HG02678 (cell line): ENCODE measurements around the gene UBASH3A.
A peak's percentile ranks its signal among the peaks of the same experiment; 100 is the strongest.

ENCODE experiments used
- ATAC-seq: cut with Tn5 transposase; IDR thresholded peaks from one replicate; pipeline ENCODE4 v1.9.1; 2021; ENCODE audit warnings: mild to moderate bottlenecking, moderate library complexity; ENCODE audit not compliant: unreplicated experiment

The UBASH3A gene

DNA sequence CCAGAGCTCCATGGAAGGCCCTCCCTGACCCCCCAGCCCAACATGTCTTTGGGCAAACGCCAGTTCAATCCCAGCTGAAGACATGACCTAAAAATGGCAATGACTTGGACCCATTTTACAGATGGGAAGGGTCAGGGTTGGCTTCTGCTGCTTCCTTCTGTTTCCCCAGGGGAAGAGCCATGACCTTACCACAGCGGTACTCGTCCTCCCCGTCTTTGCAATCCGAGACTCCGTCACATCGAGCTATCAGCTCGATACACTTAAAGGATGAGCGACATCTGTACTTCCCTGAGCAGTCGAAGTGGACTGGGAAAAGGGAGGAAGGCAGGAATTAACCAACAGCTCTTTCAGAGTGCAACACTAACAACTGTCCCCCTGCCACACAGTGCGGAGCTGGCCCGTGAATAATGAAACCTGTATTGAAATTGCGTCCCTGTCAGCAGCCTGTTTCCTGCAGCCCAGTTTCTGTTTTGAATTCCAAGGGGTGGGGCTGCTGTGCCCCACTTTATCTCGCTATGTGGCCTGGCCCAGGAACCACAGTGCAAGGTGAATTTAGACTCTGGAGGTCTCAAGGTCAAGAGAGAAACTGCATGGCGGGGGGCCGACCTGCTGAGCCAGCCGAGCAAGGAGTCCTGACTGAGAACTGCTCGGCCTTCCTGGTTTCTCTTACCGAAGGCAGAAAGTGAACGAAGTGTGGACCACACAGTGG is 14.8 kb upstream of the UBASH3A start:
- no peak for ATAC-seq

DNA sequence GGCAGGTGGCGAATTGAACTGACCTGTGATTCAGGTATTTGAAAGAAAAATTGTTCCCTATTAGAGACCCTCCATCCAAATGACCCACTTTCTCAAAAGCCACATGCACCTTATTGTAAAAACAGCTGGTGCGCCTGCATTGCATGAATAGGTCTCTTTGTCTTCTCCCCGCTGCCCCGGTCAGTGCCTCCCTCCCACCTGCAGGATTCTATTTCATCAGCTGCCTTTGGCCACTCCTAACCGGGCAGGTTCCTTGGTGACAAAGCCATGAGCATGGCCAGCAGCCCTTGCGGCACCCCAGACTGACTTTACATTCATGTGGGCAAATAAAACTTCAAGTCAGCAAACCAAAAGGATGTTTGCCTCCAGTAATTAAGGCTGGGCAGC is 14.3 kb upstream of the UBASH3A start:
- ATAC-seq, result no peak

DNA sequence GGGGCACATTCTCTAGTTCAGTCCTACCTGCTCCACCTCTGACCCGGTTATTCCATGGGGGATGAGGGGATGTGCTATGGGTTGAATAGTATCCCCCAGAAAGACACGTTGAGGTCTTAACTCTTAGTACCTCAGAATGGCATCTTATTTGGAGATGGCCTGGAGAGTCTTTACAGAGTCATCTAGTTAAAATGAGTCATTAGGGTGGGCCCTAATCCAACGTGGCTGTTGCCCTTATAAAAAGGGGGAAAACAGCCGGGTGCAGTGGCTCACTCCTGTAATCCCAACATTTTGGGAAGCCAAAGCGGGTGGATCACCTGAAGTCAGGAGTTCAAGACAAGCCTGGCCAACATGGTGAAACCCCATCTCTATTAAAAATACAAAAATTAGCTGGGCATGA is 13.5 kb upstream of the UBASH3A start:
- ATAC-seq, result no peak

DNA sequence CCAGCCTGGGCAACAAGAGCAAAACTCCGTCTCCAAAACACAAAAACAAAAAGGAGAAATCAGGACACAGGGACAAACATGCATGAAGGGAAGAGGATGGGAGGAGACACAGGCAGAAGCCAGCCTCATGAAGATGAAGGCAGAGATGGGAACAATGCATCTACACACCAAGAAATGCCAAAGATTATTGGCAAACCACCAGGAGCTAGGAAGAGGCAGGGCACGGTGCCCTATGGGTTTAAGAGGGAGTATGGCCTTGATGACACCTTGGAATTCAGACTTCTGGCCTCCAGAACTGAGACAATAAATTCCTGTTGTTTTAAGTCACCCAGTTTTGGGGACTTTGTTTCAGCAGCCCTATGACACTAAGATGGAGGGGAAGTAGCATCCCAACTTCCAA is 13.0 kb upstream of the UBASH3A start:
- no peak for ATAC-seq

DNA sequence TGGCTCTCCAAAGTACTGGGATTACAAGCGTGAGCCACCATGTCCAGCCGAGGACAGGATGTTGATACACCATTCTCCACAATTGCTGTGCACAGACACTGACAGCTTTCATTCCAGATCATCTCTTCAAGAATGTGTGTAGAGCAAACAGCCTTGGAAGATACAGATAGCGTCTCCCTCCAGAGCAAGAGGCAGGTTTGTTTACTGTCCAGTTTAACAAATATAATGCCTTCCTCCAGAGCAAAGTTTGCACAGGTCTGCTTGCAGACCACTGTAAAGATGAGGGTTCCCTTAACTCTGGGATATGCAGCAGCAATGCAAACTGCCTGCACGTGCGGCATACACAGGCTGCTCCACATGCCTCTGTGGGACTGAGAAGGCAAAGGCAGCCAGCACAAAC is 12.4 kb upstream of the UBASH3A start:
- no peak for ATAC-seq

DNA sequence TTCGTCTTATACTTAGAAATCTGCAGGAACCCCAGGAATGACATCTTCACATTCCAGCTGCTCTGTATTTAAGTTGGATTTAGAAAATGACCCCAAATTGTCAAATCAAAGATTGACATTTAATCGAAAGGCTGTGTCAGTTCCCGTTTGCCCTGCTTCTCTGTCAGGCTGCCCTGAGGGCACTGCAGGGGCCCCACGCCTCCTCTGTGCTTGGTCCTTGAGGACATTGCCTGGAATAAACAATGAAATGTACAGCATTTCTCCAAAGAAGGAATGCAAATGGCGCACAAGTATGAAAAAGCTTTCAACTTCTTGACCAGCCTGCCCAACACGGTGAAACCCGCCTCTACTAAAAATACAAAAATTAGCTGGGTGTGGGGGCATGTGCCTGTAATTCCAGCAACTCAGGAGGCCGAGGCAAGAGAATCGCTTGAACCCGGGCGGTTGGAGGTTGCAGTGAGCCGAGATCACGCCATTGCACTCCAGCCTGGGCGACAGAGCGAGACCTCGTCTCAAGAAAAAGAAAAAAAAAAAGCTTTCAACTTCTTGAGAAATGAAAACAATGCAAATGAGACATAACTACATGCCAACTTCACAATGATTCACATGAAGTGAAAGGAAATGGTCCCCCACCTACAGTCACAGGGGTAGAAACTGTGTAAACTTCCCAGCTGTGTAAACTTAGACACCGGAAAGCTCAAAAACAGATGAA is 10.8 kb upstream of the UBASH3A start:
- ATAC-seq, result peak; percentile 65

DNA sequence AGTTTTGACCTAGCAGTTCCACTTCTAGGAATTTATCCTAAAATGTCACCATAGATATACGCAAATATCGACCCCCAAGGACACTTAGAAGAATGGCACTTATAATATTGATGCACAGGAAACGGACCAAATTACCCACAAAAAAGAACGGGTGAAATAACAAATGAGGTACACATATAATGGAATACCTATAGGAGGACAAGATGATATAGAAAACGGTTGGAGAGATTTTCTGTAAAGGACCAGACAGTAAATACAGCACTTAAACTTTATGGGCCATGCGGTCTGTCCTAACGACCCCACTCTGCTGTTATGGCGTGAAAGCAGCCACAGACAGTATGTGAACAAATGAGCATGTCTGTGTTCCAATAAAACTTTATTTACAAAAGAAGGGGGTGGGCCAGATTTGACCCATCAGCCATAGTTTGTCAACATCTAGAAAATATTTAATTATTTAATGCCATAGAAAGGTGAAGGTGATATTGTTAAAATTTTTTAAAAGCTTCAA is 10.2 kb upstream of the UBASH3A start:
- ATAC-seq, result no peak

DNA sequence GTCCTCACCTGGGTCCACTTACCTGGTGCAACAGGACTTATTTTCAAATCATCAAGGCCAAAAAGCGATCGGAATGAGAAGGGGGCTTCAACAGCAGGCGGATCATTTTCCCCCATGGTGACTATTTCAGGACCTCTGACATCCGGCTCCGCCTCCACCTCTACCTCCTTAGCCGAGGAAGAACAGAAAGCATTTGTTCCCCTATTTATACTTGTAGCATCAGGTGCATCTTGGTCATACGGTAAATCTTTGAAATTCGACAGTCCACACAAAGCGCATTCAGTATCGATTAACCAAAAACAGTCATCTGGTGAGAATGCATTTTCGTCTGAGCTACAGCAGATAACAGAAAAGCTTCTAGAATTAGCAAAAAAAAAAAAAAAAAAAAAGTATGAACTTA is 8.4 kb upstream of the UBASH3A start:
- no peak for ATAC-seq

DNA sequence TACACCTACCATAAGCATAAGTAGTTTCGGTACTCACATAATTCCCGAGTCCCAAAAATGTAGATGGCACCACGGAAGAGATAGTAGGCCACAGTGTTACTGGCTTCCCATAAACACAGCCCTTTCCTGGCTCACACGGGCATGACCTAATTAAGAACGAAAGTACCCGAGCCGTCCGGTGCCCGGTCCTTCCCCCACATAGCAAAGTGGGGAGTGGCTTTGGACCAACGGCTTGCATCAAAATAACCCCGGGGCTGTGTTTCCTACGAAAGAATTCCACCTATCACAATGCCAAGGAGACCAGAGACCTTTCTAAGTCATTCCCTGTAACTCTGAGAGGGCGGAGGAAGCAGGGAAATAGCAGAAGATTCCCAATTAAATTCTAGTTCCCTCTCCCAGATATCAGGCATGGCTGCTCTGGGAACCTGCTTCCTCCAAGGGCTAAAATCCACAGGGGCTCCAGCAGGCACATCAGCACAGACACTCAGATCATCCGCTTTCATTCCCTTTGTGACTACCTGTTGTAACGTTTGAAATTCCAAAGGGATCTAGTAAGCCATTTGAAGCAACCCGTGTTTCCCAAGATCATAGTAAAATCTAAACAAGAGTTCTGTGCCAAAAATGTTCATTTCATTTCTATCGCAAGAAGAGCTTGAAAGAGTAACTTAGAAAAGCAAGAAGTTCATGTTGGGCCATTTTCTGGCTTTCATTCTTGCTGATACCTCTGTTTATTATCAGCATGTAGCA is 7.6 kb upstream of the UBASH3A start, which contains the start of gene TMPRSS3:
Gene TMPRSS3, minus strand, starts transcription at position 148 of the 747 bp plus-strand sequence. CDS start 635 bp downstream, outside the sequence.
- ATAC-seq, result no peak

DNA sequence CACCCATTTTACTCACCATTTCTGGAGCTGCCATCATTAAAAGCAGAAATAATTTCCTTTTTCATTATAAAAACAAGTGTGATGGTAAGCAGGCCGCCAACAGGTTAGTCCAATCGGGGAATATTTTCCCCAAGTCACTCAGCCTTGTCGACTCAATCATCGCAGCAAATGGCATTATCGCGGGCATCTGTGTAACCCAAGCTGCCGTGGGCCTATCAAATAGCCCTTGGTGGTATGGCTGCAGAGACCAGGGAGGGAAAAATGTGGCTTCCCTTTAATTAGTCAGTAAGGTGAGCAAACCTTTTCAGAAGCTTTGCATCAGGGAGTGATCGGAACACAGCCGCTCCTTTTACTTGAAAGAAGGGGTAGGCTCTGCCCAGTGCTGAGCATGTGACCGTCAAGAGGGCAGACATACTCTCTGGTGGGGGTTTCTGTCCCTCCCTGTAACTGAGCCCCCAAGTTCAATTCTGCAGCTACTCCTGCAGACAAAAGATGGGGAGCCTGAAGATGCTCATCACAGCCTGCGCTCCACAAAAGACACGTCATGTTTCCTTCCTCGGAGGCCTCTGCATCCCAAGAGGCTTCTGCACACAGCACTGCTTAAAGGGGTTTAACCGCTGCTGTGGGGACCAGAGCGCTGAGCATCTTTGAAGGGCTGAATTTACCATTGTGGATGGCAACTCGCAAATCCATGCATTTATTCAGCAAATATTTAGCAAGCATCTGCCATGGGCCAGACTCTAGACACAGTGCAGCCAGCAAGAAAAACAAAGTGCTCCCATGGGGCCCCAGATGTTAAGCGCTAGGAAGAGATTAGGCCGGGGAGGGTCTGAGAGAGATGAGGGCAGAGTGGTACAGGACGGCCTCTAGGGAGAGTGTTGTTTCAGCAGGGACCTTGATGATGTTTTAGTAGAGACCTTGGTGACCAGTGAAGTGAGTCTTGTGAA is 6.6 kb upstream of the UBASH3A start:
- ATAC-seq, result no peak

DNA sequence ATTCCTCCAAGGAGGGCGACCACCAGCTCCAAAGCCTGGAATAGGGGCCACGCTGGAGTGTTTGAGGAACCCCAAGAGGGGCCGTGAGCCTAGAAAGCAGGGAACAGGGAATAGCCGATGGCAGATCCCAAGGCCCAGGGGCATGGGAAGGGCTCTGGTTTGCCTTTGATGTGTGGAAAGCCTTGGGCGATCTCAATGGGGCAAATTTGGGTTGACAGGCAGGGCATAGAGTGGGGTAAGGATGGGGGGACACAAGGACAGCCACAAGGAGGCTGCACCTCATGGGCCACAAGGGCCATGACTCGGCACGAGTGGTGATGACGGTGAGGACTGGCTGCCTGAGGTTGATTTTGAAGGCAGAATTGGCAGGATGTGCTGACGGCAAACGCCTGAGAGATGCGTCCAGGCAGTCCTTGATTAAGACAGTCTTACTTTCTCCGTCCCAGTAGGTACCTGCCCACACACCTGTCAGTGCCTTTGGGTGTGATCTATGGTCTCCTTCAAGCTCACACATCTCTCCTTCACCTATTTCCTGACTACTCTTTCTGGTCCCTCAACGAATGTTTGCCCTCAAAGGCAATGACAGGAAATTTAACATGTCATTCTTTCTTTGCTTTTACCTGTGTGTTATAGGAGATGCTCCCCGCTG is 5.8 kb upstream of the UBASH3A start:
- no peak for ATAC-seq

DNA sequence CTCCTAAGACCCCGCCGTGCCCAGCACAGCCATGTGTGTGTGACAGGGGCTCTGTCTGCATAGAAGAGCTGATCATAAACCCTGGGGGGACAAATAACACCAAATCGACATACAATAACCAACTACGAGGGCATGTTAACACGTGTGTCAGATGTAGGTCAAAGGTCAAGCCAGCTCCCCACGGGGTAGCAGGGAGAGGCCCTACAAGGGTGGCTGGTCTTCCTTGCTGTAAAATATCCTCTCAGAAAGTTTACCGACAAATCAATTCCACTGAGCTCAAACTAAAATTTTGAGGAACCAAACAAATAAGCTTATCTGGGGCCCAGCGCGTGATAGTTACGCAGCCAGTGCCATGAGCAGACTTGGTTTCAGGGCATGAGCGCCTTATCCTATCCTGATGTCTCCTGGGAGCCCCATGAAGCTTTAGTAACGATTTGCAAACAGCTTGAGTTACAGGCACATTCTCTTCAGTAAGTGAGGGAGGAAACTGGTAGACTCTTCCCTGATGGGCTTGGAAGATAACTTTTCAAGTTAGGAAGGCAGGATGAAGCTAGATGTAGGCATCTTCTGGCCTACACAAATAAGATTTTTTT is 5.2 kb upstream of the UBASH3A start:
- ATAC-seq, result no peak

DNA sequence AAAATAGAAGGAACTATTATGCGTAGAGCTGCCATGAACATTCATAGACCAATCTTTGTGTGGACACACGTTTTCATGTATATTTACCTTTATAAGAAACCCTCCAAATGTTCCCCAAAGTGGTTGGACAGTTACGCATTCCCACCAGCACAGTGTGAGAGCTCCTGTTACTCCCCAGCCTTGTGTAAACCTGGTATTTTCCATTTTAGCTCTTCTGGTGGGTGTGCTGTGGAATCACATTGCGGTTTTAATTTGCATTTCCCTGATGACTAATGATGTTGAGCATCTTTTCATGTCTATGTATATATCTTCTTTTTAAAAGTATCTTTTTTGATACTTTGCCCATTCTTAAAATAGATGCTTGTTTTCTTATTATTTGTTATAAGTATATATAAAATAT is 3.2 kb upstream of the UBASH3A start:
- ATAC-seq, result no peak

DNA sequence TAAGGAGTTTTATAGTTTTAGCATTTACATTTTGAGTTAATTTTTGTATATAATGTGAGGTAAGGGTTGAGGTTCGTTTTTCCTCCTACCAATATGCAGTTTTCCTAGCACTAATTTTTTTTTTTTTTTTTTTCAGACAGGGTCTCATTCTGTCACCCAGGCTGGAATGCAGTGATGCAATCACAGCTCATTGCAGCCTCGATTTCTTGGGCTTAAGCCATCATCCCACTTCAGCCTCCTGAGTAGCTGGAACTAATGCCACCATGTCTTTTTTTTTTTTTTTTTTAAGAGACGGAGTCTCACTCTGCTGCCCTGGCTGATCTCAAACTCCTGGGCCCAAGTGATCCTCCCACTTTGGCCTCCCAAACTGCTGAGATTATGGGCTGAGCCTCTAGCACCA is 2.5 kb upstream of the UBASH3A start:
- no peak for ATAC-seq

DNA sequence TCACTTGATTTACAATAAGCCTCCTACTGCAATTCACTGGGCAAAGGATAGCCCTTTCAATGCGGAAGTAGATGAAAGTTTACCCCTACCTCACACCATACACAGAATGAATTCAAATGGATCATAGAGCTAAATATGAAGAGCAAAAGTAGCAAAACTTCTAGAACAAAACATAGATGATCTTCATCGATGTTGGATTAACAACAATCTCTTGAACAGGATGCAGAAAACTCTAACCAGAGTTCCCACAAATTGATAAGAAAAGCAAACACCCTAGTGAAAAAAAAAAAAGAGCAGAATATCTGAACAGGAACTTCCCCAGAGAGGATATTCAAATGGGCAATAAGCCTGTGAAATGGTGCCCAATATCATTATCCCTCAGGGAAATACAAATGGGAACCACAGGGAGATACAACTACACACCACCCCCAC is 1.9 kb upstream of the UBASH3A start:
- no peak for ATAC-seq

DNA sequence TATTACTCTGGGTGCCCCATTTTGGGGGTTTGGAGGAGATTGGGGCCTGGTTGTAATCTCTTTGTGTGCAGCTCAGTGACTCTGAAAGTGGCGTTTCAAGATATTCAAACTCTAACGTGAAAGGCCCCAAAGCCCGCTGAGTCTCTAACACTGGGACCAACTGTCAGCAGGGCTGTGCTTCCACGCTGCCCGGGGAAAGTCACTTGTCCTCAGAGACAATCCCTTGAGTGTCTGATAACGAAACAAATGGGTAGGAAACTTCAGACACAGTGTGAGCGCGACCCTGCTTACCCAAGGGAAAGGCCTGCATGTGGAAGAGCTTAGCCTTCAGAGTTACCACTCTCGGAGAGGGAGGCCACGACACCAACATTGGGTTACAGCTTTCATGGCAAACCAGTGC is 837 bp downstream of the UBASH3A start:
- ATAC-seq, result no peak

DNA sequence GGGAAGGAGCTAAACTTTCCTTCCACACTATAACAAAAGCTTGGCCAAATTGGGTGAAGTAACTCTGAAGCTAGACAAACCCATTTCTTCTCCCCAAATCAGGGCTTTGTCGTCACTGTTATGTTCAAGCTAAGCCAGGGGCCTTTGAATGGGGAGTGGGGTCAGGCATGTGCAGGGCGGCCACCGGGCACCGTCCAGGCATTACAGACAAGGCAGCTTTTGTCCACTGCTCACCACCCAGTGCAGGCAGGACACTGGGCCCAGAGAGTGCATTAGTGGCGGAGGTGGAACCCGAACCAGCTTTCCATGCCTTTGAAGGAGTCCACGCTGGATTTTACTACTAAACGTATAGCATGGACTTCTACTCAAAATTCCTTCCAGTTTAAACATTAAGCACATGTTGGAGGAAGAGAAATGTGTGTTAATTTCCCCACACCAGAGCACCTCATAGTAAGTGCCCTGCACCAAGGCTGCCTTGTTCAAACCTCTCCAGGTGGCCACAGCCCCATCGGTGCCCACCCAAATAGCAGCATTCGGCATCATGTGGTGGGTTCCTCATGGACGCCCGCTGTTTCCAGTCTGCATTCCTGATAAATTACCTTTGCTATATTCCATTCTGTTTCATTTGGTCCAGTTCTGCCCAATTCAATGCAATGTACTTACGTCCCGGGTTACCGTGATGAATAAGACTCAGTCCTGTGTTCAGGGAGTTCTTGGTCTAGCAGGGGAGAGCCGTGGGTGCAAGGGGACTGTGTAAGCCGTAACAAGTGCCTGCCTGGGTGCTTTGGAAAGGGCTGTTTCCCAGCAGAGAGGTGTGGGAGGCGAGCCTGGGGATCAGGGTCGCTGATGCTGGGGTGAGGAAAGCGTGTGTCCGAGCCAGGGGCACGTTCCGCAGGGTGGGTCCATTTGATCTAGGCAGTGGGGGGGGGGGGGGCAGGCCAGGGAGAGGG is 1.6 kb downstream of the UBASH3A start:
- no peak for ATAC-seq

DNA sequence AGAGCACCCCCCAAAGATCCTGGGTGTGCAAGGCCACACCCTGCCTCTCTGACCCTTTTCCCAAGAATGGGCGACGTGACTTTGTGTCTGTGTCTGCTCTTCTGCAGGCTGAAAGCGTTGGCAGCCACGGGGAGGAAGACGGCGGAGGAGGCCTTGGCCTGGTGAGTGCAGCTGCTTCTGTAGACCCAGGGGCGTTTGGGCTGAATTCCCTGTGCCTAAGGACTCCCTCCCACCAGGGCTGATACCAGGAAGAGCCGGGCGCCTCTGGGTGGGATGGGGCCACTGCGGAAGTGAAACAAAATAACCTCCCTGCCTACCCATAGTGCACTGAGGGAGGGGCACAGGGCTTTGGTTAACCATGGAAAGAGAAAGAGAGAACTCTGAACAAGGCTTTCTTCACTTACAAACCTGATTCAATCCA is 2.5 kb downstream of the UBASH3A start:
- ATAC-seq, result no peak
